ENCODE data around the gene LINGO1. TPM values are rescaled to one million over a fixed set of nuclear protein-coding genes. Genes with fewer than 3 reads are reported as not detected.
A peak's percentile ranks its signal among the peaks of the same experiment; 100 is the strongest.

Gene LINGO1
- total RNA-seq, 1 donor from 2014 or later: 18.7 TPM

GRCh38 chr15:77634266-77634962 lies 1.7 kb upstream of the LINGO1 start:
- DNase-seq (ENCODE audit: low spot score in 2 of 2, unreplicated experiment in 2 of 2): peak; percentile 60 to 76
- H3K9me3 Mint-ChIP-seq: no peaks in the 10 kb centered on the region
- peaks cover 17% of the 10 kb centered on the region for H3K4me1 Mint-ChIP-seq
- no peak overlapping the region for H3K27ac Mint-ChIP-seq
- TF ChIP-seq, protein P1, sequence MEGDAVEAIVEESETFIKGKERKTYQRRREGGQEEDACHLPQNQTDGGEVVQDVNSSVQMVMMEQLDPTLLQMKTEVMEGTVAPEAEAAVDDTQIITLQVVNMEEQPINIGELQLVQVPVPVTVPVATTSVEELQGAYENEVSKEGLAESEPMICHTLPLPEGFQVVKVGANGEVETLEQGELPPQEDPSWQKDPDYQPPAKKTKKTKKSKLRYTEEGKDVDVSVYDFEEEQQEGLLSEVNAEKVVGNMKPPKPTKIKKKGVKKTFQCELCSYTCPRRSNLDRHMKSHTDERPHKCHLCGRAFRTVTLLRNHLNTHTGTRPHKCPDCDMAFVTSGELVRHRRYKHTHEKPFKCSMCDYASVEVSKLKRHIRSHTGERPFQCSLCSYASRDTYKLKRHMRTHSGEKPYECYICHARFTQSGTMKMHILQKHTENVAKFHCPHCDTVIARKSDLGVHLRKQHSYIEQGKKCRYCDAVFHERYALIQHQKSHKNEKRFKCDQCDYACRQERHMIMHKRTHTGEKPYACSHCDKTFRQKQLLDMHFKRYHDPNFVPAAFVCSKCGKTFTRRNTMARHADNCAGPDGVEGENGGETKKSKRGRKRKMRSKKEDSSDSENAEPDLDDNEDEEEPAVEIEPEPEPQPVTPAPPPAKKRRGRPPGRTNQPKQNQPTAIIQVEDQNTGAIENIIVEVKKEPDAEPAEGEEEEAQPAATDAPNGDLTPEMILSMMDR (IDR thresholded peaks at IDR 0.05; ENCODE audit: unreplicated experiment): peak; percentile 62
- H3K27me3 Mint-ChIP-seq (ENCODE audit: low read depth): peaks cover 65% of the 10 kb centered on the region
- no peaks in the 10 kb centered on the region for H3K36me3 Mint-ChIP-seq
- peak overlapping the region; percentile 67 for H3K4me3 Mint-ChIP-seq

- peak overlapping the region; percentile 67 for H3K4me3 Mint-ChIP-seq
- no peak for DNase-seq (ENCODE audit: low spot score in 2 of 2, unreplicated experiment in 2 of 2)
- TF ChIP-seq, protein P1 (IDR thresholded peaks at IDR 0.05; ENCODE audit: unreplicated experiment): no peak
- H3K36me3 Mint-ChIP-seq: no peaks in the 10 kb centered on the region
- peaks cover 17% of the 10 kb centered on the region for H3K4me1 Mint-ChIP-seq
- H3K9me3 Mint-ChIP-seq: no peaks in the 10 kb centered on the region
- peaks cover 65% of the 10 kb centered on the region for H3K27me3 Mint-ChIP-seq (ENCODE audit: low read depth)
- no peak overlapping the region for H3K27ac Mint-ChIP-seq
These were observed 1.2 kb upstream of the LINGO1 start for GRCh38 chr15:77633913-77634265.

DNA sequence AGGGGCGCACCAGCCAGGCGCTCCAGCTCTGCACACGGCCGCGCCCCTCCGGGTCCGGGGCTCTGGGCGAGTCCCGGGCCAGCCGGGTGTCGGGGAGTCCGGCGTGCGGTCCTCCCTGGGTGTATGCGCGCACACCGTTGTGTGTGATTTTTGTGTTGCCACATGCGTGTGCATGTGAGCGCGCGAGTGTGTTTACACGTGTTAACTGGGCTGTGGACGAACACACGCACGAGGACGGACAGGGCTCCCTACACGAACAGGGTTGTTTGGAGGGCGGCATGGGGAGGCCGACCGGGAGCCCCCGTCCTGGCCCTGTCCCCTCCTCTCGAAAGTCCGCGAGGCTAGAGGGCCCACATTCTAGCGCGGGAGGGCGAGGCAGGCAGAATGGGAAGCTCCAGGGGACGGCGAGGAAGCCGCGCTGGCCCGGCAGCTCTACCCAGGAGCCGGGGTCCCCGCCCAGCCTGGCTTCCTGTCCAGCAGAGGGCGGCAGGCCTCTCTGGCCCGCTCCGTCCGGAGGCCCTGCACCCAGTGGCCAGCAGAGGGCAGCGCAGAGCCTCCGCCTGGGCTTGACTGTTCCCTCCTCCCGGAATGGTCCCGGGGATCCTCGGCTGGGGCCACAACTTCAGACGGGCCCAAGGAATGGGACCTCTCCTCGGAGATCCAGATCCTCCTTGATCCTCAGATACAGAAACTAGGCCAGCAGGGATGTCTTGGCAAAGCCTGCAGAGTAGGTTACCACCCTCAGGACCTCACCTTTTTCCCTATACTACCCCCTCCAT lies 611 bp upstream of the LINGO1 start:
- Mint-ChIP-seq H3K4me1 (peaks cover 17% of the 10 kb centered on the region), H3K36me3 (no peaks in the 10 kb centered on the region), H3K27ac (no peak overlapping the region), H3K4me3 (peak overlapping the region; percentile 67), H3K27me3 (ENCODE audit: low read depth) (peaks cover 65% of the 10 kb centered on the region), H3K9me3 (no peaks in the 10 kb centered on the region)
- DNase-seq (ENCODE audit: low spot score in 2 of 2, unreplicated experiment in 2 of 2): peak; percentile 82 to 93
- TF ChIP-seq, protein P1 (IDR thresholded peaks at IDR 0.05; ENCODE audit: unreplicated experiment): peak; percentile 97

DNA sequence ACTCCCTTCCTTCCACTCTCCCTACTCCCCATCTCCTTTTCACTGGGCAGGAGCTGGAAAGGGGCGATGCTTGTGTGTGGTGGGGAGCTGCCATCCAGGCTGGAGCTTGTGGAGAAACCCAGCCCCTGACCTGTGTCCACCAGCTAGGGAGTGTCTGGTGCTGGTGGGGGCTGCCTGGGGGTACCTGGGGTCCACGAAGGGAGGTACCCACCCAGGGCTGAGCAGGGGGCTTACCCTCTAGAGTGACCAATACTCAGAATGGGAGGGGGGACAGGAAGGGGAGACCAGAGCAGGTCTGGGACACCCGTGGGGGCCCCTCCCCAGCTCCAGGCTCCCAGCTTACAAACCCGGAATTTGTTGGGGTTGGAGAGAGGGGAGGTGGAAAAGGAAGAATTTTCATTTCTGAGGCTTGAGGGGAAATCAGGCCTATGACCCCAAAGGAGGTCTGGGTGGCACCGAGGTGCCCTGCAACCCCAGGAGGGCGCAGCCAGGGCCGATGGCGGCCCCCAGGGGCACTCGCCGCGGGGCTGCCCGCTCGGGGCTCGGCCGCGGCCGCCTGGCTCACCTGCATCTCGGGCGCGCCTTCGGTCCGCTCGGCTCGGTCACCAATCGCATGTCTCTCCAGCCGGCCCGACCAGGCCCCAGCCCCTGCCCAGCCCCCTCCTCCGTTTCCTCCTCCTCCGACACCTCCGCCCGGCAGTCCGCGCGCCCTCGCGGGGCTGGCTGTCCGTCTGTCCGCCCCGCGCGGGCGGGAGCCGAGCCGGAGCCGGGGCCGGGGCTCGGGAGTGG lies 773 bp downstream of the LINGO1 start:
- H3K27ac Mint-ChIP-seq: no peak overlapping the region
- H3K4me3 Mint-ChIP-seq: peak overlapping the region; percentile 57
- H3K36me3 Mint-ChIP-seq: no peaks in the 10 kb centered on the region
- H3K9me3 Mint-ChIP-seq: no peaks in the 10 kb centered on the region
- DNase-seq (ENCODE audit: low spot score in 2 of 2, unreplicated experiment in 2 of 2): no peak
- peaks cover 55% of the 10 kb centered on the region for H3K27me3 Mint-ChIP-seq (ENCODE audit: low read depth)
- TF ChIP-seq, protein P1 (IDR thresholded peaks at IDR 0.05; ENCODE audit: unreplicated experiment): no peak
- H3K4me1 Mint-ChIP-seq: peaks cover 15% of the 10 kb centered on the region

- TF ChIP-seq, protein P1 (IDR thresholded peaks at IDR 0.05; ENCODE audit: unreplicated experiment): no peak
- H3K9me3 Mint-ChIP-seq: no peaks in the 10 kb centered on the region
- no peaks in the 10 kb centered on the region for H3K36me3 Mint-ChIP-seq
- peak overlapping the region; percentile 57 for H3K4me3 Mint-ChIP-seq
- peaks cover 49% of the 10 kb centered on the region for H3K27me3 Mint-ChIP-seq (ENCODE audit: low read depth)
- H3K4me1 Mint-ChIP-seq: peaks cover 15% of the 10 kb centered on the region
- no peak for DNase-seq (ENCODE audit: low spot score in 2 of 2, unreplicated experiment in 2 of 2)
- no peak overlapping the region for H3K27ac Mint-ChIP-seq
These were observed 1.6 kb downstream of the LINGO1 start for GRCh38 chr15:77630956-77631744.

Measured in mesothelial cell of epicardium (in vitro differentiated cells).